GM19035 (cell line): ENCODE measurements around the gene ATF2.
"Not testable (repeated sequence)": the region's sequence is repeated elsewhere in the genome, so short reads cannot be mapped to it uniquely, and the experiment has no call there.

Experiments used
- ATAC-seq: cut with Tn5 transposase; IDR thresholded peaks from one replicate; pipeline ENCODE4 v1.9.1; 2021; ENCODE audit not compliant: unreplicated experiment

Gene ATF2

GRCh38 chr2:175167076-175167791 is 769 bp downstream of the ATF2 start:
- peak; percentile 10 for ATAC-seq

- no peak for ATAC-seq
Observed at GRCh38 chr2:175166216-175166824, 1.7 kb downstream of the ATF2 start.

- no peak for ATAC-seq
Observed at GRCh38 chr2:175164235-175164634, 3.8 kb downstream of the ATF2 start.

GRCh38 chr2:175158894-175159293 is 9.1 kb downstream of the ATF2 start:
- no peak for ATAC-seq

GRCh38 chr2:175156534-175156933 is 11.5 kb downstream of the ATF2 start:
- no peak for ATAC-seq

- ATAC-seq = peak; percentile 77
Observed at GRCh38 chr2:175154661-175155082, 13.3 kb downstream of the ATF2 start.

GRCh38 chr2:175152242-175152641 is 15.8 kb downstream of the ATF2 start:
- peak; percentile 77 for ATAC-seq

- ATAC-seq = no peak
Observed at GRCh38 chr2:175151791-175152190, 16.2 kb downstream of the ATF2 start.

- ATAC-seq = no peak
Observed at GRCh38 chr2:175147186-175147585, 20.8 kb downstream of the ATF2 start.

- no peak for ATAC-seq
Observed at GRCh38 chr2:175143678-175144077, 24.3 kb downstream of the ATF2 start.

GRCh38 chr2:175143191-175143590 is 24.8 kb downstream of the ATF2 start:
- no peak for ATAC-seq

- no peak for ATAC-seq
Observed at GRCh38 chr2:175140332-175140731, 27.7 kb downstream of the ATF2 start.

- no peak for ATAC-seq
Observed at GRCh38 chr2:175137793-175138192, 30.2 kb downstream of the ATF2 start.

GRCh38 chr2:175136334-175137215 is 31.4 kb downstream of the ATF2 start:
- peak; percentile 63 for ATAC-seq

- no peak for ATAC-seq
Observed at GRCh38 chr2:175135862-175136261, 32.1 kb downstream of the ATF2 start.

GRCh38 chr2:175135177-175135576 is 32.8 kb downstream of the ATF2 start:
- ATAC-seq = no peak

- no peak for ATAC-seq
Observed at GRCh38 chr2:175131252-175131651, 36.8 kb downstream of the ATF2 start.

- ATAC-seq = no peak
Observed at GRCh38 chr2:175126661-175127060, 41.3 kb downstream of the ATF2 start.

GRCh38 chr2:175123254-175123653 is 44.7 kb downstream of the ATF2 start:
- no peak for ATAC-seq

- ATAC-seq = peak; percentile 85
Observed at GRCh38 chr2:175111200-175111657, 56.8 kb downstream of the ATF2 start.

GRCh38 chr2:175108091-175108490 is 59.9 kb downstream of the ATF2 start:
- ATAC-seq = not testable (repeated sequence)

- ATAC-seq = no peak
Observed at GRCh38 chr2:175107146-175107545, 60.9 kb downstream of the ATF2 start.
